DOHH2 (cell line): ENCODE data around the gene ENDOV.

ENCODE experiments used
- CTCF ChIP-seq: fragments of 200-600 bp; sonication (generic); IDR thresholded peaks from one replicate; pipeline ENCODE4 v1.5.1; 2014; ENCODE audit warnings: antibody characterized with exemption, mild to moderate bottlenecking, low read depth, low read length; ENCODE audit not compliant: poor library complexity, severe bottlenecking
- EZH2phosphoT487 ChIP-seq: fragments of 200-600 bp; sonication (generic); IDR thresholded peaks from 2 replicates; pipeline ENCODE4 v1.6.1; 2017; ENCODE audit warnings: borderline replicate concordance, mild to moderate bottlenecking, antibody characterized with exemption, low read length, moderate library complexity, mixed read lengths

- TF ChIP-seq CTCF (no peak), EZH2phosphoT487 (no peak)
Observed at GRCh38 chr17:80481284-80482057, 66.5 kb downstream of the ENDOV start.
